Endometrial microvascular endothelial cells (primary cell): ENCODE results near the gene KLHL26. TPM values are rescaled to one million over a fixed set of nuclear protein-coding genes. Genes with fewer than 3 reads are reported as not detected.

Experiments used
- in situ Hi-C: cut with HindIII; loops from 2 replicates; pipeline ENCODE4 v1.10.0; 2017; ENCODE audit warnings: low sequenced_read_pairs, low pct_unique_long_range_greater_than_20kb; ENCODE audit errors: inconsistent ontology term
- total RNA-seq: library from RNA; depleted of rRNA; stranded (reverse); fragments of >200 nt; gene quantifications from one replicate; pipeline ENCODE4 v1.2.3, GENCODE V29; 2015; ENCODE audit errors: inconsistent ontology term

Gene KLHL26
- total RNA-seq, 1 donor from 2014 or later: 1.5 TPM

DNA sequence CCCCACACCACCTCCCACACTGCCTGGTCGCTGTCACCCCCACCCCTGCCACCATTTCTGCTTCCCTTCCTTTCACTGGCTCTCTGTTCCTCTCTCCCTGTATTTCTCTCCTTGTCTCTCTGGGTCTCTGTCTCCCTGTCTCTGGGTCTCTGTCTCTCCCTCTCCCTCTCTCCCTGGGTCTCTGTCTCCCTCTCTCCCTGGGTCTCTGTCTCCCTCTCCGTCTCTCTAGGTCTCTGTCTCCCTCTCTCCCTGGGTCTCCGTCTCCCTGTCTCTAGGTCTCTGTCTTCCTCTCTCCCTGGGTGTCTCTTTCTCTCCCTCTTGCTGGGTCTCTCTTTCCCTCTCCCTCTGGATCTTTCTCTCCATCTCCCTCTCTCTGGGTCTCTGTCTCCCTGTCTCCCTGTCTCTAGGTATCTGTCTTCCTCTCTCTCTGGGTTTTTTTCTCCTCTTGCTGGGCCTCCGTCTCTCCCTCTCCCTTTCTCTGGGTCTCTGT, 21.6 kb downstream of the KLHL26 start:
- in situ Hi-C loops: no loop called here

DNA sequence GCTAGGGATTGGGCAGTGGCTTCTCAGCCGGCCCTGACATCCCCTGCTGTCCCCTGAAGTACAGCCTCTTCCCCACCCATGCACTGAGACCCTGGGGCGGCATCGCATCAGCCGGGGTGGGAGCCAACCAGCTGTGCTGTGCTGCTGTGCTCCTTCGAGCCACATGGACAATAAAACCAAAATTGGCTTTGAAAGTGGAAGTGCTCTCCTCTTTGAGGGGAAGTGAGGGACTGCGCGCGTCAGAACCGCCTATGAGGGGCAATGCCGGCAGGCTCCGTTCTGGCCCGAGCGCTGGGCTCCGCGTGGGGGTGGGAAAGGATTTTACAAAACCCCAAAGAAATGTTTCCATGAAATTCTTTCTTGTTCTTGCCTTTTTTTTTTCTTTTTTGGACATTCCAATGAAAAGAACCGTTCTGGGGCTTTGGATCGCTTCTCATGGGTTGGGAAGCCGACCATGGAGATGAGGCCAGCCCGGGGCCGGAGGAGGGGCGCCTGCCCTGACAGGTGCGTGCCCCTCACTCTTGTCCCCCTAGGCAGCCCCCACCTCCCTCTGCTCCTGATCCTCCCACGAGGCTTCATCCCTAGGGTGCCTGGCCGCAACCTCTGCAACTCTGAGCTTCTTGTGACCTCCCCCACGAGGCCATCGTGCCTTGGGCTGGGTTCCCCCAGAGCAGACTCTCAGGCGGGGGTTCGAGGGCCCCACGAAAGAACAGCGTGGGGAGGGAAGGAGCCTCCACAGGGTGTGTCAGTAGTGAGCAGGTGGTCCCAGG, 22.6 kb downstream of the KLHL26 start:
- in situ Hi-C loops: no loop called here

GRCh38 chr19:18660051-18660910, 23.5 kb downstream of the KLHL26 start:
- in situ Hi-C loops: no loop called here

DNA sequence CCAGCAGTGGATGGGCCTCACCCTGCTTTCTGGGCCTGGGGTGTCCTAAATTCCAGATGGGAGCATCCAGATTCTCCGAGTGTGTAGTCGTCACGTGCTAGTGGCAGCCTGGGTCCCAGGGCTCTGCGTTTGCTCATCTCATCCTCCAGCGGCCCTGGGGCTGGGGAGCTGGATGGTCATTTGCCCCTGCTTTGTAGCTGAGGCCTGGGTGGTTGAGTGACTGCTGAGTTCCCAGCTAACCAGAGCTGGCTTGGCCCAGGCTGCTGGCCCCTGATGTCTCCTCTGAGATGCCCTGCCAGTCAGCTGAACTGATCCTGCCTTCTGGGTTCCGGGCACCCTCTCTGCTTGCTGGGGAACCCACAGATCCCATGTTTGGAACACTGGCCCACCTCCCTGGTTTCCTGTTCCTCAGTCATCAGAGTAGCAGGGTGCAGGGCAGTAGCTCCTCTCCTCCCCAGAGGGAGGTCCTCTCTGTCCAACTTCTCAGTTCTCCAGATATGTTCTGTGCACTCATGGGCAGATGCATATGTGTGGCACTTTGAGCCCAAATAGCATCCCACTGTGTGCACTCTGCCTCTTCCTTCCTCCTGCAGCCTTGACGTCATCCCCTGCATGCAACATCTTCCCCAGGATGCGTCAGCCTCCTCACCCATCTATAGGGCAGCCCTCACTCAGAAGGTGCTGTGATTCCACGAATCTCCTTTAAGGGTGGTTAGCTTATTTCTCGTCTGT, 24.3 kb downstream of the KLHL26 start:
- in situ Hi-C loops: no loop called here

- in situ Hi-C loops: no loop called here
Observed at GRCh38 chr19:18662972-18663732, 26.3 kb downstream of the KLHL26 start.

DNA sequence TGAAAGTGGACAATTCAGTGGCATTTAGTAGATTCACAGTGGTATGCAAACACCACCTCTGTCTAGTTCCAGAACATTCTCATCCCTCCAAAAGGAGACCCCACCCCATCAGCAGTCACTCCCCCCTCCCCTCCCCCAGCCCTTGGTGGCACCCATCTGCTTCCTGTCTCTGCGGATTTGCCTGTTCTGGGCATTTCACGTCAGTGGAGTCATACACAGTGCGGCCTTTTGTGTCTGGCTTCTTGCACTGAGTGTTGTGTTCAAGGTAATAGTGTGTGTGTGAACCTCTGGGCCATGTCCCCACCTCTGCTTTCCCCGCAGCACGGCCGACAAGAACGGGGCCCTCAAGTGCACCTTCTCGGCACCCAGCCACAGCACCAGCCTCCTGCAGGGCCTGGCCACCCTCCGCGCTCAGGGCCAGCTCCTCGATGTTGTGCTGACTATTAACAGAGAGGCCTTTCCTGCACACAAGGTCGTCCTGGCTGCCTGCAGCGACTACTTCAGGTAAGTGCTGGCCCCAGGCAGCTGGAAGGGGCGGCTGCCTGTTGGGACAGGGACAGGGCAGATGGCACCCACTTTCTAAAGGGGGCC, 27.2 kb downstream of the KLHL26 start:
- in situ Hi-C loops: no loop called here

DNA sequence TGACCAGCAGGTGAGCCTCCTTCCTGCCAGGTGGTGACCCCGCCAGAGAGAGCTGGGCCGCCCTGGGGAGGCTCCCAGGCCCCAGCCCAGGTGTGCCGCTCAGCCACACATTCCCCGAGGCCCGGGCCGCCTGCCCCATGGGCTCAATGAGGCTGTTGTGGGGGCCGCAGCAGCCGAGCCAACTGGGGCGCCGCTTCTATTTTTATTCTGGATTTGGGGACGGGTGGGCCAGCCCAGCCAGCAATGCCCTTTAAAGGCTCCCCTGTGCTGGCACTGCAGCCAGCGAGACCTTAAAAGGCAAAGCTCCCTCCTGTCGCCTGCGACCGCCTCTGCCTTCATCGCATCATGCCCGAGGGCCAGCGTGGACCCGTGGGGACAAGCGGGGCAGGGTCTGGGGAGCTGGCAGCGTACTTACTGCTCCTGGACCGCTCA, 29.0 kb downstream of the KLHL26 start:
- in situ Hi-C loops: no loop called here

GRCh38 chr19:18666317-18666716, 29.5 kb downstream of the KLHL26 start:
- in situ Hi-C loops: no loop called here

- in situ Hi-C loops: no loop called here
Observed at GRCh38 chr19:18666784-18667183, 30.0 kb downstream of the KLHL26 start.

DNA sequence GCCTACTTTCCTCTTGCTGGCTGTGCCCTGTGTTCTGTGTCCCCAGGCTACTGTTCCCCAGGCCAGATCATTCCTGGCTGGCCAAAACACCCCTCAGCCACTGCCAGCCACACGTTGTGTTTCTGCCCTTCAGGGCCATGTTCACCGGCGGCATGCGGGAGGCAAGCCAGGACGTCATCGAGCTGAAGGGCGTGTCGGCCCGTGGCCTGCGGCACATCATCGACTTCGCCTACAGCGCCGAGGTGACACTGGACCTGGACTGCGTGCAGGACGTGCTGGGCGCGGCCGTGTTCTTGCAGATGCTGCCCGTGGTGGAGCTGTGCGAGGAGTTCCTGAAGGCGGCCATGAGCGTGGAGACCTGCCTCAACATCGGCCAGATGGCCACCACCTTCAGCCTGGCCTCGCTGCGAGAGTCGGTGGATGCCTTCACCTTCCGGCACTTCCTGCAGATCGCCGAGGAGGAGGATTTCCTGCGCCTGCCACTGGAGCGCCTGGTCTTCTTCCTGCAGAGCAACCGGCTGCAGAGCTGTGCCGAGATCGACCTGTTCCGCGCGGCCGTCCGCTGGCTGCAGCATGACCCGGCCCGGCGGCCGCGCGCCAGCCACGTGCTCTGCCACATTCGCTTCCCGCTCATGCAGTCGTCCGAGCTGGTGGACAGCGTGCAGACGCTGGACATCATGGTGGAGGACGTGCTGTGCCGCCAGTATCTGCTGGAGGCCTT, 30.9 kb downstream of the KLHL26 start:
- in situ Hi-C loops: no loop called here

DNA sequence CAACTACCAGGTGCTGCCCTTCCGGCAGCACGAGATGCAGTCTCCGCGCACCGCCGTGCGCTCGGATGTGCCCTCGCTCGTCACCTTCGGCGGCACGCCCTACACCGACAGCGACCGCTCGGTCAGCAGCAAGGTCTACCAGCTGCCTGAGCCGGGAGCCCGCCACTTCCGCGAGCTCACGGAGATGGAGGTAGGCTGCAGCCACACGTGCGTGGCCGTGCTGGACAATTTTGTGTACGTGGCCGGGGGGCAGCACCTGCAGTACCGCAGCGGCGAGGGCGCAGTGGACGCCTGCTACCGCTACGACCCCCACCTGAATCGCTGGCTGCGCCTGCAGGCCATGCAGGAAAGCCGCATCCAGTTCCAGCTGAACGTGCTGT, 31.4 kb downstream of the KLHL26 start:
- in situ Hi-C loops: no loop called here

DNA sequence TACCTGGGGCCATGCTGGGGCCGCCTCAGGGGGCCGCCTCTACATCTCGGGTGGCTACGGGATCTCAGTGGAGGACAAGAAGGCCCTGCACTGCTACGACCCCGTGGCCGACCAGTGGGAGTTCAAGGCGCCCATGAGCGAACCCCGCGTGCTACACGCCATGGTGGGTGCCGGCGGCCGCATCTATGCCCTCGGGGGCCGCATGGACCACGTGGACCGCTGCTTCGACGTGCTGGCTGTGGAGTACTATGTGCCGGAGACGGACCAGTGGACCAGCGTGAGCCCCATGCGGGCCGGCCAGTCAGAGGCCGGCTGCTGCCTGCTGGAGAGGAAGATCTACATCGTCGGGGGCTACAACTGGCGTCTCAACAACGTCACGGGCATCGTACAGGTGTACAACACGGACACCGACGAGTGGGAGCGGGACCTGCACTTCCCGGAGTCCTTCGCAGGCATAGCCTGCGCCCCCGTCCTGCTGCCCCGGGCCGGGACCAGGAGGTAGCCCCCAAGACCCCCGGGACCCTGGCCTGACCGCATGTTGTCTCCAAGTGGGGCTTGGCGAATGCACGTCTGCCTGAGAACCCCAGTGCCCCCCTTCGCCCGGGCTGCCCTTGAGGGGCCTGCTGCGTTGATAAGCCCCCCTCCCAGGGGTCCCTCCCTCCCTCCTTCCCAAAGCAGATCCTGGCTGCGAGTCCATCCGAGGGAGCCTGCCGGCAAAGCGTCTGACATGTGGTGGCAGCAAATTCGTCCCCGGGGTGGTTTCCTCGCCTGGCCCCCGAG, 32.1 kb downstream of the KLHL26 start:
- in situ Hi-C loops: no loop called here

GRCh38 chr19:18669524-18669817, 32.6 kb downstream of the KLHL26 start:
- in situ Hi-C loops: no loop called here

DNA sequence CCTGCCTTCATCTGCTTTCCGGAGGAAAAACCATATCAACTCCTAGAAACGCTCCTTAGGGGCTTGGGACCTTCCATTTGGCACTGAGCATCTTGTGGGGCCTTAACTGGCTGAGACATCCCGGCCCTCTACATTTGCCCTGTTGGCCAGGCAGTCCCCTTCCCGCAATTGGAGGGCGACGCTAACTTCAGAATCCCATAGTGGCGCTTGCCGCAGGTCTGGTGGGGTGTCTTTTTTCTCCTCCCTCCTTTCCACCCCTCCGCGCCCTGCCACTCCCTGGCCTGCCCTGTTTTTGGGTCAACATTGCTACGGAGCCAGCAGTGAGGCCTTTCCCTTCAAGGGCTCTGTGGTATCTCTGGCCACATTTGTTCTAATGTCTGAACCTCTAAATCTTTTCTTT, 33.1 kb downstream of the KLHL26 start:
- in situ Hi-C loops: no loop called here

GRCh38 chr19:18670312-18670711, 33.5 kb downstream of the KLHL26 start:
- in situ Hi-C loops: no loop called here

DNA sequence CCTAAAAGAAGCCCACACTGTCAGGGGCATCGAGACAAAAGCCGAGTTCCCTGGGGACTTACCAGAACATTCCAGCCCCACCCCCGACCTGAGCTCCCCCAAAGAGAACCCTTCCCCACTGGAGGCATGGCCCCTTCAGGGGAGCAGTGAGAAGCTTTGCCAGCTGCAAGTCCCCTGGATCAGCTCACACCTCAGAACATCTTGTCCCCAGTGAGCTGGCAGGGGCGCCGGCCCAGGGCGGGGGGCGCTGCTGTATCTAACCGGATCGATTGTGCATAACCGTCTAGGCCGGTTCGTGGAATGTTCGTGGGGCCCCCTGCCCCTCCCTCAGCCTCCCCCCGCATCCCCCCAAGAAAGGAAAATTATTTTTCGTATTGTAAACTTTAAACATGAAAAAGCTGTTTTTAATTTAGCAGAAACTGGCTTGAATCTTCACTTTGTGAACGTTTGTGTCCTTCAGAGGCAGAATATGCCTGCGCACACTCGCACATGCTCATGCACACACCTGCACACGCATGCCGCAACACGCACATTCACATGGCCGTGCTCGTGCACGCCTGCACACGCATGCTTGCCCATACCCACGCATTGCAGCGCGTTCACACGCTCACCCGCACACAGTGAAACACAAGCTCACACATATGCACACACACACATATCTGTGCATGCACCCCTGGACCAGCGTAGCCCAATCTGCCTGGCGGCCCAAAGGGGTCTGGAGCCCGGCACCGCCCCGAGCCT, 34.6 kb downstream of the KLHL26 start:
- in situ Hi-C loops: no loop called here

- in situ Hi-C loops: no loop called here
Observed at GRCh38 chr19:18672044-18672451, 35.2 kb downstream of the KLHL26 start.
